HG03139 (cell line): Measurements from ENCODE around the gene P2RX3.
"Not testable (repeated sequence)": the region's sequence is repeated elsewhere in the genome, so short reads cannot be mapped to it uniquely, and the experiment has no call there.

Experiments used
- ATAC-seq: cut with Tn5 transposase; IDR thresholded peaks from one replicate; pipeline ENCODE4 v1.9.1; 2021; ENCODE audit not compliant: unreplicated experiment

Gene P2RX3

DNA sequence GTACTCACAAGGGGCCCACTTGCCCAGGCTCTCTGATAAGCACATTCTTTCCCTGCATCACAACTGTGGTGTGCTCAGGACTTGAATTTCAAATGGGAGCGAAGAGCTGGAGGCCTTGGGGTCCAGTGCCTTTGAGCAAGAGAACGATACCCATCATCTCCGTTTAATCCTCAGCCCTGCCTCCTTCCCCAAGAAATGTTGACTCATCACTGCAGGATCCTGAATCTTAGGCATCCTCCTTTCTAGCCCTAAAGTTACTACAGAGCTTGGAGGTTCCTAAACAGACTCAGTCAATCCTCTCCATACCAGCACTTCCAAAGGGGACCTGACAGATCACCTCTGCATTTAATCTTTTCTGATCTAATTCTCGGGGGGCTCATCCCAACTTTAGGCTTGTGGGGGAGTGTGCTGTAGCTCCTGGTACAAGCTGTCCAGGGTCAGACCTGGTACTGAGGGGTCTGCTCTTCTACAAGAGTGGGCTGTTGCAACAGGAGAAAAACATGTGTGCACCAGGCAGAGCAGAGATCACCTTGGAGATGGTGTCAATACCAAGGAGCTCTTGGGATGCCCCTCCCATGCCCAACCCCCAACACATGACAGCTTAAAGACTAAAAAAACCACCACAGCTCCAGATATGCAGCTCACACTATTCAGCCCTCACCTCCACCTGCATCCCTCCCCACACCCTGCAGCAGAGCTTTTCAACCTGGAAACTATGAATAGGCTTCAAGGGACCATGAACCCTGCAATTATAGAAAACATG lies 56.2 kb downstream of the P2RX3 start:
- no peak for ATAC-seq

DNA sequence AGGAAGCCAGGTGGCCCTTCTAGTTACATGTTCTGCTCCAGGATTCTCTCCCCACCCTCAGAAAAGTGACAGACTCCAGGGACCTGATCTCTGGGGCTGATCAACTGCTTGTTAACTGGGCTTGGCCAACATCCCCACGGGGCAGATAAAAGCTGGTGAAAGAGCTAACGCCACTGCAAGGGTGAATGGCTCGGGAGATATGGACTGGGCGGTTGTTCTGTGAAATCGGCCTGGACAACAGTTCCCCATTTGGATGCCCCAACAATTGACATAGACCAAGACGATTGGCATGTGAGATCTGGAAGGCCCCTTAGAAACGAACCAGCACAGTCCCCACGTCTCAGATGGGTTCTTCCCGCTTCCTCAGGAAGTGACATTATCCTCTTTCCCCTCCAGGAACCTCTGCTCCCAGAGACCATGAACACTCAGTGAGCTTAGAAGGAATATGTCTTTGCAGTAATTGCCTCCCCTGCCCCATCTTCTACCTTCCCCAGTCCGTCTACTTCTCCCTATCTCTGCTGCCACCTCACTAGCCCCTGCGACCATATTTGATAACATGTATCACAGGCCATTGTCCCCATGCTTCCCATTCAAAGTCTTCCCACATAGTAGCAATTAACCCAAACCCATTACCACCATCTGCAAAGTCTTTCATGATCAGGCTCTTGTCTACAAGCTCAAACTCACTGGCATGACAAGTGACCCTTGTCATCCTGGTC lies 57.9 kb downstream of the P2RX3 start:
- no peak for ATAC-seq

DNA sequence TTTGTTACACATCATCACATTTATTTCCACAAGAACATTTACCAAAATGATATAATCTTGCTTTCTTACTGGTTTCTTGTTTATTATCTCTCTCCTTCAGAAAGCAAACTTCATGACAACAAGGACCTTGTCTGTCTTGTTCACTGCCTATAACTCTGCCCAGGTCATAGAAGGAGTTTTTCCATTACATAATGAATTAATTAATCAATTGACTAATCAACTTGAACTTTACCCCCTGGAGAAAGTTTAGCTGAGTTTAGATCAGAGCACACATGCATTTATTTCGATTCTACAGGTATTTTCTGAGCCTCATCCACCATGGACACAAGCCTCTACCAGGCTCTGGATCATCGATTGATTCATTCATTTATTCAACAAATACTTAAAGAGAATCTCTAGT lies 58.6 kb downstream of the P2RX3 start:
- ATAC-seq: no peak

DNA sequence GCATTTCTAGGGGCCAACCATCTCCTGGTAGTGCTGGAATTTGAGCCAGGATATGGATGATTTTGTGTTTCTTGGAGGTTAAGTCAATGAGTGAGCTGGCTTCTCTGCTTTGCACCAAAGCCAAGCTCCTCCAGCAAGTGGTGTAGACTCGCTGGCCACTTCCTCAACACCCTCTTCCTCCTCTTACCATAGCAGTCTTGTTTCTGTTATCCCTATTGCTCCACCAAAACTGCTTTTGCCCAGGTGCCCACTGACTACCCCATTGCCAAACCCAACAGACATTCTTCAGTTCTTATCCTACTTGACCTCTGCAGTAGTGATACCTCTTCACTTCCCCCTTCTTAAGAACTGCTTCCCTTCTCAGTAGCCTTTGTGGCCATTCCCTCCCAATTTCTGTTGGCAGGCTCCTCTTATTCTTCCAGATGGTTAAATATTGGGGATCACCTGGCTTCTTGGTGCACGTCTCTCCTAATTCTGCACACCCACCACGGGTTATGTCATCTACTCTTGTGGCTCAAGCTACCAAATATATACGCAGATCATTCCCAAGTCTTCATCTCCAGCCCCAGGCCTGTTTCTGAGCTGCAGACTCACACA lies 59.3 kb downstream of the P2RX3 start:
- ATAC-seq: no peak

DNA sequence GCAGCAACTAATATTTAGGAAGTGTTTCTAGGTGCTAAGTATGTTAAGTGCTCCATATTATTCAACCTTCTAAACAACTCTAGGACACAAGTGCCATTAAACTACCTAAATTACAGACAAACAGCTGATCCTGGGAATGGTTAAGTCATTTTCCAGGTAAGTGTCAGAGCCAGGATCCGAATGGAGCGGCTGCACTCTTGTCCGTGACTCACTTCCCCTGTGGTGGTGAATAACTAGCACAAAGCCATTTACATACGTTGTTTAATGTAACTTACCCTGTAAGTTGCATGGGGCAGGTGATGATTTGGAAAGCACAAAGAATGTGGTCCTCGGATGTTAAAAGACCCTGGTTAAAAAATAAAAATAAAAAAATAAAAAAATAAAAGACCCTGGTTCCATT lies 61.1 kb downstream of the P2RX3 start:
- no peak for ATAC-seq

DNA sequence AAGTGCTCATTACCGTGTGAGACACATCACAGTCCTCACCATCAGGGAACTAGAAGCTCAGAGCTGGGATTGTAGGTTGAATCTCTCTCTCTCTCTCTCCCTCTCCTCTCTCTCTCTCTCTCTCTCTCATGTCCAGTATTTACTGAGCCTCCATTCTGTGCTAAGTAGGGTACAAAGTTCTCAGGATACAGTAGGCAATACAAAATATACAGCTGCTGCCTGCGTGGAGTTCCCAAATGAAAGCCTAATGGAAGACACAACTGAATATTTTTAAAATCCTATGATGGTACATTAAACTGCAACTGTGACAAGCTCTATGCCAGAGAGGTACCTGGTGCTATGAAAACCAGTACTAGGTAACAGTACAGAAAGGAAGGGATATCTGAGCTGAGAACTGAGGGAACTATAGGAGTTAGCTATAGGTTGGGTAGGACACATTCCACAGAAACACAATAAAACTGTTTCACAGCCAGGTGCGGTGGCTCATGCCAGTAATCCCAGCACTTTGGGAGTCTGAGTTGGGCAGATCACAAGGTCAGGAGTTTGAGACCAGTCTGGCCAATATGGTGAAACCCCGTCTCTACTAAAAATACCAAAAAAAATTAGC lies 61.9 kb downstream of the P2RX3 start:
- ATAC-seq: no peak

DNA sequence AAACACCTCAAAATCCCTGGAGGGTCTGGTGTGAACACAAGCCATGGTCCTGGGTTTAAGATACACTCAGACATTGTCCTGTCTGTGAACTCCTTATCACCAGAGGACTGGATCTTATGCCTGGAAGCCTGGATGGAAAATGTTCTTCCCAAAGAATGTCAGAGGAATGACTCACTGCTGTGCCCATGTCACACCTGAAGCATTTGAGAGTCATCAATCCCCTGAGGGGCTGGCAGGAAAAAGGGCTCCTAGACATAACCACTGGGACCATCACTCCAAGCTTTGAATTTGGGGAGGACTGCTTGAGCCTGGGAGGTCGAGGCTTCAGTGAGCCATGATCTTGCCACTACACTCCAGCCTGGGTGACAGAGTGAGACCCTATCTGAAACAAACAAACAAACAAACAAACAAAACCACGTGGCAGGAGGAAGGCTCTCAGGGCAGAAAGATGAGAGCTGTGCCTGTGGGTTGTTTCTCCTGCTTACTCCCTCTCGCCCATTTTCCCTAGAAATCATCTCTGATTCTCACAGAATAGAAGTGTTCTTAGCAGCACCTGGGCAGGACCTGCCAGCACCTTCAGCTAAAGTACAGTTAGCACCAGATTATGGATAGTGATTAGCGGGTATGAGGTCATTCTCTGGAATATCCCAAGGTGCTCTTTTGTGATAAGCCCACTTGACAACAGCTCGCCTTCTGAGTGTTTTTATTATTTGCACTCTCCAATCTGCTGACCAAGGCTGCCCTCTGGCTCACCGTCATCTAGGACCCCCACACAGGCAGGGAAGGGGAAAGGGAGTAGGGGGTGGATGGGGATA lies 64.2 kb downstream of the P2RX3 start:
- no peak for ATAC-seq

DNA sequence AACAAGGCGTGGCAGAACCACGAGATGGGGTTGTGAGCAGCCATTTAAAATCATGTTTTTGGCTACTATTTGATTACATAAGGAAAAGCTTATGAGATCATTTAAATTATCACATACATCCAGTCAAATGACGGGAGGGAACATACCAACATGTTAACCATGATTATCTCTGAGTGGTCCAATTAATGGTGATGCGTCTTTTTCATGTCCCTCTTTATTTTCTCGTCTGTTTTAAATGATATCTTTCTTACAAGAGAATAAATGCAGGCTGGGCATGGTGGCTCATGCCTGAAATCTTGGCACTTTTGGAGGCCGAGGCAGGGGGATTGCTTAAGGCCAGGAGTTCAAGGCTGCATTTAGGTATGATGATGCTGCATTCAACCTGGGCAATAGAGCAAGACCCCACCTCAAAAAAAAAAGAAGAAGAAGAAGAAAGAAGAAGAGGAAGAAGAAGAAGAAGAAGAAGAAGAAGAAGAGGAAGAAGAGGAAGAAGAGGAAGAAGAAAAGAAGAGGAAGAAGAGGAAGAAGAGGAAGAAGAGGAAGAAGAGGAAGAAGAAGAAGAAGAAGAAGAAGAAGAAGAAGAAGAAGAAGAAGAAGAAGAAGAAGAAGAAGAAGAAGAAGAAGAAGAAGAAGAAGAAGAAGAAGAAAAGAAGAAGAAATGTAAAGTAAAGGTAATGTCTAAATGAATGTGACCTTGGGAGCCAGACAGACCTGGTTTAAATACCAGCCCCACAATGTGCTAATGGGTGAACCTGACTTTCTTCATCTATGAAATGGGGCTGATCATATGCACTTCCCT lies 65.0 kb downstream of the P2RX3 start:
- ATAC-seq: not testable (repeated sequence)

DNA sequence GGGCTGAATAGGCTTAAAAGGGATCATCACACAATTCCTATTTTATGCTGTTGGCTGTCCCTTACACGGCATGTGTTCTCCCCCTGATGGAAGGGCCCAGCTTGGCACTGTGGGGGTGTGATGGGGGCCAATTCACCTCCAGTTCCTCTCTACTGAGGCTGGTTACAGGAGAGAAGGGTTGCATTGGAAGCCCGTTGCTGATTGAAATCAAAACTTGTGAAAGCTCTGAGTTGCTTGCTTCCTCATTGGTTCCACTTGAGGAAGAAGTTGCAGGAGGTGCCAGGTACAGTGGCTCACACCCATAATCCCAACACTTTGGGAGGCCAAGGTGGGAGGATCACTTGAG lies 65.6 kb downstream of the P2RX3 start:
- no peak for ATAC-seq

DNA sequence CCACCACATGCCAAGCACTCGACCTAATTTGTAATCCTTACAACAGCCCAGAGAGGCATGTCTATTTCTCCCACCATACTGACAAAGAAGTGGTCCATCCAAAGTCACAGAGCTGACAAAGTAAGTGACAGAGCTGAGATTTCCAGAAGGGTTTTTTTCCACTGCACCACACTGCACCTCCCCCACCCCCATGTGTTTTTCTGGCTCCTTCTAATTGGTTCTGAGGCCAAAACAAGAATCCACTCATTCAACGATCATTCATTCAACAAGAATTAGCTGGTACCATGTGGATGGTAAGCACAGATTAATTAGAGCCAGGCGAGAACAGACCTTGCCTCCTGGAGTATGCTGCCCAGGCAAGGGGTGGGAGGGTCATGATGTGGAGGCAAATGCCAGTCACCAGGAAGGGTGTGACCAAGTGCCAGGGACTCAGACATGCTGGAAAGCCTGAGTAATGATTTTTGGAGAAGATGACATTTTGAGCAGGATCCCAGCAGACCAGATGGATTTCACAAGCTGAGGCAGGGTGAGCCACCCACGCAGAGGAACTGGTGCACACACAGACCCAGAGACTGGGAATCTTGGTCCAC lies 67.2 kb downstream of the P2RX3 start:
- ATAC-seq: no peak

DNA sequence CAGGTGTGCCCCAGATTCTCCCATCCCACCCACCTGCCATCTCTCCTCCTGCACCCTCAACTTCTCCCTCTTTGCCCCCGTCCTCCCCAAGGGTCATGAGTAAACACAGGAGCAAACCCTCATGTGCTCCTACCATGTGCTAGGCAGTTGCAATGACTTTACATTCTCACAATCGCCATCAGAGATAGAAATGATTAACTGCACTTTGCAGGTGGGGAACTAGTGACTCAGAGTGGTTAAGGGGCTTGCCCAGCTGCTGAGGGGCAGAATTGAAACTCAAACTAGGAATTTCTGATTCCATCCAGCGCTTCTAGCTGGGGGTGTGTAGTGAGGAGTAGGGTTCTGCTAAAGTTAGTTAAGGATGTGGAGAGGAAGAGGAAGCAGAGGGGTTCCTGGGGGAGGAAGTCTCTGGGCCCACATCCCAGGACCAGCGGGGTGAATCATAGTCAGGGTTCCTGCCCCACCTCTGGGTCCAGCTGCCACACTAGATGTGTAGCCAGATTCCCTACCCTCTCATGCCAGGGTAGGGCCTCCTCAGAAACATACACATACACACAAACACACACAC lies 68.3 kb downstream of the P2RX3 start:
- ATAC-seq: peak; percentile 87

DNA sequence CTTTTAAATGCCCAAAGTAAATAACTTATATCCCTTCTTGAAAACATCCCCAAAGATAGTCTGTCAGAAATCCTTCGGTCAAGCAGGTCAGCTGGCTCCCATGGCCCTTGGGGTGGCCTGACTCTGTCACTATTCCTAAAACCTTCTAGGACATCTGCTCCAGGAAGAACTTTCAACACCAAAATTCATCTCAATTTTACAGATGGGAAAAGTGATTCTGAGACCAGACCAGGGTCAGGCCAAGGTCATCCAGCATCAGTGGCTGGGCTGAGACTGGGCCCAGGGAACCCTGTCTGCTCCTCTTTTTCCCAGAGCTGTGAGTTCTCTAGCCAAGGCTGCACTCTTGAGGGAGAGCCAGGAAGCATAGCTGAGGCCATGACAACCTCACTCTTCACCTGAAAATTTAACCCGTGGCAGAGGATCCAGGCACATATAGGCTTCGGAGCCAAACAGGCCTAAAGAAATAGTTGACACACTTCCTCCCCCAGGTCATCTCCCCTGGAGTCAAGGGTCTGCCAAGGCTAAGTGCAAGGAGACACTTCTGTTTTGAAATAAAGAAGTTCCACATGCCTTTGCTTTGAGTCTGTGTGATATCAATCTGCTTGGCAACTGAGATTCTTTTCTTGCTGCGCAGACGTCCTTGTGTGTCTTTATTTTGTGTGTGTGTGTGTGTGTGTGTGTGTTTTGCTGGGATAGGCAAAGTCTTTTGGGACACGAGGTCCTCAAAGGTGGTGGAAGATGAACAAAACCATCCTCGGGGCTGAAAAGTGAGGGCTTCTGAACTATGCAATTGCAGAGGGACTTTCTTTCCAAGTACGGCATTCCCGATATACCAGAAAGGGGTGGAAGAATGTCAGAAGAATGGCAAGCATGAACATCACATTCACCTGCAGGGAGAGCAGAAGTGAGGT lies 69.1 kb downstream of the P2RX3 start:
- ATAC-seq: no peak

DNA sequence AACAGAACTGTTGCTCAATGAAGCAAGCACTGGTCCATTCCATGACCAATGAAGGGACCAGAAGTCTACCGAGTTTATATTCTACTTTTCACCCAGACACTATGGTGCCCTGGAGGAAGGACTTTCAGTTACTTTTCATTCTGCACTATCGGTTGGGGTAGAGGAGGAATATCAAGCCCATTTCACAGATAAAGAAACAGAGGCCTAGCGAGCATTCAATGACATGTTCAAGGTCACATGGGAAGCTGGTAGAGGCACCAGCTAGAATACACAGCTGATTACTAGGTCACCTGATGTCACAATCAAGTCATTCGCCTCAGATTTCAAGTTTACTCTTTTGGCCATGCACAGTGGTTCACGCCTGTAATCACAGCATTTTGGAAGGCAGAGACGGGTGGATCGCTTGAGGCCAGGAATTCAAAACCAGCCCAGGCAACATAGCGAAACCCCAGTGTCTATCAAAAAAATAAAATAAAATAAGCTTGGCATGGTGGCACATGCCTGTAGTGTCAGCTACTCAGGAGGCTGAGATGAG lies 69.9 kb downstream of the P2RX3 start:
- no peak for ATAC-seq

DNA sequence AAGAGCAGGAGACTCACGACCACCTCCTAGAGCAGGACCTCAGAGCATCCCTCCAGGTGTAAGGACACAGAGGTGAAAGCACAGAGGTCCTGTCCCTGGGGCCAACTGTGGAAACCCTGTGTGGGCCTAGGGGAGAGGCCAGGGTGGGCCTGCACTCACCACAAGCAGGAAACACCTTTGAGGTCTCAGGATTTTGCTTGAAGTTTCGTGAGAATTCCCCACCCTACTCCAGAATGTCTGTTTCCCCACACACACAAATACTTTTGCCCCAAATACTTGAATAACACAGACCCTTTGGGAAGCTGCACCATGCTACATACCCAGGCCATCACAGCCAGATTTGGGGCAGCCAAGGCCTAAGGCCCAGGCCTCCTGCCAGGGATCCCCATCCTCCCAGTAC lies 70.6 kb downstream of the P2RX3 start:
- no peak for ATAC-seq

DNA sequence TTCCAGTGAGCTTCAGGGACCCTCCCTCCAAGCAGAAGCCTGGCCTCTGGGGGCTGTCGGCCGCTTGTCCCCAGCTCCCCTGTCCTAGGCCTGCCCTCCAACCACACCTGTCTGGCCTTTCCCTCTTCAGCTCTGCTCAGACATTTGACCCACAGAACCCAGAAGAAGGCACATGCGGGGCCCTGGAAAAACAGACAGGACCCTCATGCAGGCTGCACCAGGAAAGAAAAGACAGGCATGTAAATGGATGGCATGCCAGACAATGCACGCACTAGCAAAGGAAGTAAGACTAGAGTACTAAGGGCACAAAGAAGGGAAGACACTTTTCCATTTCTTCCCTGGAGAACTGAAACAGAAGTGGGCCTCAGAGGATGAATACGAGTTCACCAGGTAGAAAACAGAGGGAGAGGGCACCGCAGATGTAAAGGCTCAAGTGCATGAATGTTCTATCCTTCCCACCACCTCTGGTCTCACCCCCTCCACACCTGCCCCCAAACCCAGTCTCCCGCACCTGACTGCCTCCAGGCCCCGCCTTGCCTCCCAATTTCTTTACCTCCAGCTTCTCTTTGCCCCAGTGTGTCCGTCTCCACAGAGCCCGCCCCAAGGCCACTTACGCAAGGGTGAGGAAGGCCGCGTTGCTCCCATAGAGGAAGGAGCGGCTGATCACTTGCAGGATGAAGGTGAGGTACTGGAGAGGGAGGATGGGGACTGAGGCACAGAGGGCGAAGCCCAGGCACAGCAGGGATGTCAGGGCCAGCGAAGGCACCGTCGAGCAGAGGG lies 71.4 kb downstream of the P2RX3 start:
- no peak for ATAC-seq

DNA sequence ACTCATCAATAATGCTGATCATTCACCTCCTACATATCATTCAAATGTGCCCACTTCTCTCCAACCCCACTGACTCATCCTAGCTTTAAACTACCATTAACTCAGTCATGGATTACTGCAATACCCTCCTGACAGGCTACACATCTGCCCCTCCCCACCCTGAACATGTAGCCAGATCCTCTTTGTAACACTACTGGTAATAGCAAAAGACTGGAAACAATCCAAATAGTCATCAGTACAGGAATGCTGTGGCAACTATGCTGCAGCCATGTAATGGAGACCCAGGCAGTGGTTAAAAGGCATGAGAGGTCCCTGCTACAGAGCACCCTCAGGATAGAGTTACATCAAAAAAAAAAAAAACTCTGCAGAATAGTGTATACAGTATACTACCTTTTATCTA lies 72.1 kb downstream of the P2RX3 start:
- ATAC-seq: no peak

DNA sequence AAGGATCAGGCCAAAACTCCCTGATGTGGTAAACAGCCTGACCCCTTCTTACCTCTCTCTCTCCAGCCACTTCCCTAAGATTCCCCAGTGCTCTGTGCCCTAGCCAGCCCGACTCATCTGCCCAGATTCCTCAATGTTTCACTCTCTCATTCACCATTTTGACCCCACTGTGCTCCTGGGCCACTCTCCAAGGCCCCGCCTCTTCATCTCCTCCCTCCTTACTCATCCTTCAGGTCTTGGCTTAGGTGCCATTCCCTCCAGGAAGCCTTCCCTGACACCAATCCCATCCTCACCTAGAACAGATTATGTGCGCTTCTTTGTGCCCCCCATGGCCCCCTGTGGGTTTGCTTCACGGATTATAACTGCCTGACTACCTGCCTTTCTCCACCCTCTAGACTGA lies 75.5 kb downstream of the P2RX3 start:
- no peak for ATAC-seq
